Stimulated activated CD8-positive, alpha-beta memory T cell treated with anti-CD3 and anti-CD28 coated beads, Interleukin-2, amount 100 ng/mL, for 1 hour (primary cell): ENCODE results near the gene FOXP1.
"Not testable (repeated sequence)": the region's sequence is repeated elsewhere in the genome, so short reads cannot be mapped to it uniquely, and the experiment has no call there.

Source experiments
- DNase-seq, 2 donors: peaks; one replicate each; pipeline ENCODE4 v3.0.0-alpha.2; 2020; ENCODE audit warnings: low read depth in 2 of 2

The FOXP1 gene

DNA sequence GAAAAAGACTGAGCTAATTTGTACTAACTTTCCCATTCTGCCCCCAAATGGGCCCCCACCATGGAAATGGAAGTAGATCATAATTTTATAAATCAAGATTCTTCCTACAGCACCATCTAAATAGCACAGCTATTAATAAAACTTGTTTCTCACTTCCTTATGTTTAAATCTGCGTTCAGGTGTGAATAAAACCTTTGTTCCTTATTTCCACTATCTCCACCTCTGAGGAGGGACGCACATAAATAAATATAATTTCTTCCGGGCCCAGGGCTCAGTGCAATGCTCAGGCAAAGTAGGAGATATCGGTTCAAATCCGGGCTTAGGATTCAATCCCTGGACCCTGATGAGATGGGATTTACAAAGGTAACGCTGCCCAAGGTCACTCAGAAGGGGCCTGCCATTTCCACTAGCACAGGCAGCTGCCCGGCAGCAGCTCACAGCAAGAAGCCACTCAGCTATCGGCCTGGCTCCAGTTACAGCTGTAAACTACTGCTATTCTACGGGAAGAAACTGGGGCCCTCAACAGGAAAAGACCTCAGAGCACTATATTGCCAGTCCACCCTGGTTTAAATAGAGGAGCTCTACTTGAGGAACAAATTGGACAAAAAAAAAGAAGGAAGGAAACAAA is 52.5 kb downstream of the FOXP1 start:
- no peak for DNase-seq

DNA sequence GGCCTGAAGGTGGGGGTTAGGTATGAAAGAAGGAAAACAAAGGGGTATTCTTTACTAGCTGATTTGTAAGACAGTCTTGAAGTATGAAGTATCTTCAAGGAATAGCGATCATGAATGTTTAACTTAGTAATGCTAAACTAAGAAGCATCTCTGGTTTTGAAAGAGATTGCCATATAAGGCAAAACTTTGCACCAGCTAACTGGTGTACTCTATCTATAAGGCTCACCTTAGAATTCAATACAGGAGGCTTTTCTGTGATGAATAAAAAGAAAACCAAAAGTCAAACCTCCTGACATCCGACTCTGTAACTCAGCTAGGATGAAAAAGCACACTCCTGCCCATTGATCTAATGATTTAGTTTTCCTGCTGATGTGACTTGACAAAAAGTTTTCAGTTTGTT is 54.7 kb downstream of the FOXP1 start:
- DNase-seq: no peak

DNA sequence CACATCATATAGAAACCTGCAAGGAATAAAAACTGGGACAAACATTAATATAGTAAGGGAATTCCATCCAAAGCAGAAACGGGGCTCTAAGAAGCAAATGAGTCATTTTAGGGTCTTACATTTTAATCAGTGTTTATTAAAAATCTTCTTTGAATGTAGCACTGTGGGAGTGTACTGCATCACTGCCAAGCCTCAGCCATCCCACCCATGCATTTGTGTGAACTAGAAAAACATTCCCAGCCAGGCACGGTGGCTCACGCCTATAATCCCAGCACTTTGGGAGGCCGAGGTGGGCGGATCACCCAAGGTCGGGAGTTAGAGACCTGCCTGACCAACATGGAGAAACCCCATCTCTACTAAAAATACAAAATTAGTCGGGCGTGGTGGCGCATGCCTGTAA is 57.1 kb downstream of the FOXP1 start:
- not testable (repeated sequence) for DNase-seq

DNA sequence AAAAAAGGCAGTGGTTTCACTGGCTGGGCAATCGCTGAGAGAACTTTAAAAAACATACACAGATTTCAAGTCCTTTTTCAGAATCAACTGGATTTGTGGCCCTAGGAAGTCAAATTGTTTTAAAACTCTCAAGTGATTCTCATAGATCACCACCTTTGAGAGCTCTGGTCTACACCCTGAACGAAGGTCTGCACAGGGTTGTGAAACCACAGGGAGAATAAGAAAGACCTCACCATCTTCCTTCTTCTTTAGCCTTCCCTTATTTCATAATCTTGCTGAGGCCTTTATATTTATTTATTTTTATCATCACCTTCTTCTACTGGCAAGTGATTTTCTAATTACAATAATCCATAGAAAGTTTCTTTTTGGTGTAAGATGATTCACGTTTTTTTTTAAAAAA is 58.1 kb downstream of the FOXP1 start:
- no peak for DNase-seq

DNA sequence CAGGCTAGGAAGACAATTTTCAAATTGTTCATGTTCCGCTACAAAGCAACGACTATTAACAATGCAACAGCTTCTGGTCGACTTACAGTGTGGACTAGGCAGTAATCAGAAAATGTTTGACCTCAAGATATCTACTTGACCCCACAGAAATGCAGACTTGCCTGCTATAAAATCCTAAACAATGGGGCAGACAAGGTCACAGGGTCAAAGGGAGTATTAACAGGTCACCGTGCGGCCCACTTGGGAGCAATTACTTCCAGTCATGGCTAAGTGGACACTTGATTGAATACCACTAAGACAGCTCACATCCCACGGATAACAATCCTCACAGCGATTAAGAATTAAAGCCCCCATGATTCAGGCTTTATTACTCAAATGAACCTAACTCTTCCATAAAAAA is 58.9 kb downstream of the FOXP1 start:
- DNase-seq: no peak

DNA sequence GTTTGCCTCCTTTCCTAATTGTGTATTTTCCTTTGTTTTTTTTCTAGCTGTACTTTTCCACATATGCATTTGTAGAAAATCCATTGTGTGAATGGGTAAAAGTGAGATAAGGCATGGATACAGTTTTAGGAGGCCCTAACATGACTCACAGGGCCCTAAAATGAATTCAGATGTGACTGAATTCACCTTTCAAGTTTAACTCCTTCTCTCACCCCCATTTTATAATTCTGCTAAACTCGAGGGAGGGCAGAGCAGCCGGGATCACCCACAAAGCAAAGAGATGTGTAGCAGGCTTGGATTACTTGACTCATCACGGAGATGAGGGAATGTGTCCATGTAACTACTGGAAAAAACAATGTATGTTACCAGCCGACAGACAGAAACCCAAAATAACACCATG is 59.9 kb downstream of the FOXP1 start:
- no peak for DNase-seq

DNA sequence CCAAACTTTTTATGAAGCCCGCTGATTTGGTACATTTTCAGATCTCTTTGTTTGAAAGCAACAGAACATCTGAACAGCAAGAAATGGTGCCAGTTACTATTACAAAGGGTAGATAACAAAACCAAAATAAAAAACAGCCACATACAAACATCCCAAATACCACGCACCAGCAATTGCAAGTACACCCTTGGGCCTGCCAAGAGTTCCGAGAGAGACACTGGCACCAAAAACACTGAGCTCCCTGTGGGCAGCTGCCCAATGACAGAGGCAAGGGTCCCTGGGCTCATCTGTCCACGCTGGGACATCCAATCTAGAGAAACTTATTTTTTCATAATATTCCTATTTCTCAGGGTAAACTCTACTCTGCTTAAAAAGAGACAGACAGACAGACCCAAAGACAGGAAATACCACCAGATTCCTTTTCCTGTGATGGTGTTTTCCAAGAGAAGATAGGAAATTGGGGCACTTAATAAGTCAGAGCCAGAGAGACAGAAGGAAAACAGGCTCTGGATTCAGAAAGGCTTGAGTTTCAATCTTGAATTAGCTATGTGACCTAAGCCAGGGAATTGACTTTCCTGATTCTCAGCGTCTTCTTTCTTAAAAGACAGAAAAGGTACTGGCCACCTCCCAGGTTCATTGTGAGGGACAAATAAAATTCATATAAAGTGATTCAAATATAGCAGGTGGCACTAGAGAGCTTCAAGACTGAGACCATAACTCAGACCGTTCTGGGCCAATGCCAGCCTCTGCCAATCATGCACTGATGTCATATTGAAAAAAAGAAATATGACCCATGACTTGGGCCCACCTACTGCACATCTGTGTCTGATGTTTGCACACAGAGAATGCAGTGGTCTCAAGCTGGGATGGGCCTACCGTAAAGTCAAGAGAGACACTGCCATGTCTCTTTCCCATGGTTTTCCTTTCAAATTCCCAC is 61.3 kb downstream of the FOXP1 start:
- no peak for DNase-seq

DNA sequence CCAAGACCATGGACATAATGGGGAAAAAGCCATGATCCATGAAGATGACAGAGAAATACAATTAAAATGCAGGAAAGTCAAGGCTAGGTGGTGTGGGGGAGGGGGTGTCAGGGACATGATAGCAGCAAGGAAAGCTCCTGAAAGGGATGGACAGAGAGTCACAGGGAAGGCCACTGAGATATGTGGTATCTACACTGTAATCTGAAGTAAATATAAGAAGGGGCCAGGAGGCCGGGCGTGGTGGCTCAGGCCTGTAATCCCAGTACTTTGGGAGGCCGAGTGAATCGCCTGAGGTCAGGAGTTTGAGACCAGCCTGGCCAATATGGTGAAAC is 62.5 kb downstream of the FOXP1 start:
- DNase-seq: no peak

DNA sequence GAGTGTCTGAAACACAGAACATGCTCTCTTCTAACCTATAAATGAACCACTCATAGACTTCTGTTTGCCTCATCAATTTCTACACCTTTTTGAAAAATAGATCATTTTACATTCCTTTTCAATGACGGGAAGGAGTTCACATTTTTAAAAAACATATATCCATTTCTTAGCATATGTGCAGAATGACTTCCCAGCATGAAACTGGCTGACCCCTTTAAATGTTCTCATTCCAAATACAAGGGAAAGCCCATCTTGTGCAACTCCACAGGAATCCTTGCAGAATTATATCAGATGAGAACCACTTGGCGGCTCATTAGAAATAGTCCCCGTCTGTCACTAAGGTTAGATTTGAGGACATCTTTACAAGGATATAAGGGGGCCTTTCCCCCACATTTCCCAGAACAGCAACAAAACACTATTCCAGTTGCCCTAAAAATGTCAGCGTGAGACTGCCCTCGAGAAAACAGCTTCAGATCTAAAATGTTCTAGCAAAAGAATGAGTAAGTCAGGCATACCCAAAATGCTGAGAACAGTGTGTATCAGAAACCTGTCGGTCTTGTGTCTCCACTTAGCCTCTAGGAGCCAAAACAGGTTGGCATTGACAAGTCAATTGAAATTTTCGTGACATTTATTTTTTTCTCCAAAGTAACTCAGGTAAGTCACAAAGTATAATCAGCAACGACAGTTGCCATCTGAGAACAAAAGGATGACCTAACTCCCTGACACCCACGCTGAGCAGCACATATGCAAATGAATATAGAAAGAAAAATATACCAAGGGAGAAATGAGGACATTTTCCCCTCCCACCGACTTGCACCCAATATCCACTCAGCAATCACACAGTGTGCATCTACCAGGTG is 63.1 kb downstream of the FOXP1 start:
- no peak for DNase-seq

DNA sequence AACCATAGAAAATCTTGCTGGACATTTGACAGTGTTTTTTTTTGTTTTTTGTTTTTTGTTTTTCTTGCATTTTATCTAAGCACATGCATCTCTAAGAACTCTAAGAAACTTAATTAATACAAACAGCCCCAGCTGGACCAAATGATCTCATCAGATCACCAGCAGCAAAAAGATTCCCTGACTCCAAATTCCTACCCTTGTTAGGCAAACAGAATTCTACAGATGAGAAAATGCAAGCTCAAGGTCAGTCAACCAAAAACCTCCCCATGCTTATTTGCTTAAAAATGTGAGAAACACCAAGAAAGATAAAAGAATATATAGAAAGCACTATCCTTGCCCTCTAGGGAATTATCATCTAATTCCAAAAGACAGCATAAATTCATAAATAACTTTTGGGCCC is 65.4 kb downstream of the FOXP1 start:
- no peak for DNase-seq

DNA sequence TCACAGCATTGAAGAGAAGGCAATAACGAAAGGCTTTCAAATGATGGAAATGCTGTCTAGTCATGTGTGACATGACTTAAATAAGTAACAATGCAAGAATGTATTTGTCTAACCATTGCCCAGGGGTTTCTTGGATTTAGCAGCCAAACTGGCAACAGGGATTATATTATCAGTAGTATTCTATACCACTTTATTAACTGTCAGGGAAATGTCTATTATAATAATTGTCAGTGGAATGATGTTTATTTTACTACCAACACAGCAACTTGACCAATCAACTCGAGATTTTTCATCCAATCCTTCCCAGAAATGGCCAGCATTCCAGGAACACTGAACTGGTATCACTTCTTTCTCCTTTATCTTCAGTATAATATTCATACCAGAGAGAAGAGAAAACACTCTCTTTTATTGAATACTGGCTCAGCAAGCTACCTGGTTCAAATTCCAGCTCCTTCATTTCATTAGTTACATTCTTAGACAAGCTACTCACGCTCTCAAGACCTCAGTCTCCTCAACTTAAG is 66.2 kb downstream of the FOXP1 start:
- DNase-seq: no peak

DNA sequence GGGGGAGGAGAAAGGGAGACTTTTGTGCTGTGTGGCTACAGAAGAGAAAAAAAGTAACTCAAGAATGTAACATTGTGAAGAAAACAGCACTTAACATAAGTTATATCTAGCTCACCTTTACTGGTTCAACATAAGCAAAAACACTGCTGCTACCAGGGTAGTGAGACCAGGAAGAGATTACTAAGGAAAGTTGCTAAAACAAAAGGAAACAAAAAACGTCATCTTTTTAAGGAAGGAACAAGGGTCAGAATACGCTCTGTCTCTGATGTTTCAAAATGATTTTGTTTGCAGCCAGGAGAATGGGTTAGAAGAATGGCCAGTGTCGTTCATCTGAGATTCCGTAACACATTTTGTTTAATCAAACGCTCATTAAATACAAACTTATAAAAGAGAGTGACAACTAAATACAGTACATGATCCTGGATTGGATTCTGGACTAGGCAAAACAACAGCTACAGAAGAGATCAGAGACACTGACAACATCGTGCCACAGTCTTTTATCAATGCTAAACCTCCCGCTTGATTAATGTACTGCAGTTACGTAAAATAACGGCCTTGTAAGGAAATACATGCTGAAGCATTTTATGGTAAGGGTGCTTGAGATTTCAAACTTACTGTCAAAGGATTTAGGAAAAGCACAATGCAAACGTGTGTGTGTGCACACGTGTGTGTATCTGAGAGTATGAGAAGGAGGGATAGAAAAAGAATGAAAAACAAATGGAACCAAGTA is 67.7 kb downstream of the FOXP1 start:
- DNase-seq: no peak

DNA sequence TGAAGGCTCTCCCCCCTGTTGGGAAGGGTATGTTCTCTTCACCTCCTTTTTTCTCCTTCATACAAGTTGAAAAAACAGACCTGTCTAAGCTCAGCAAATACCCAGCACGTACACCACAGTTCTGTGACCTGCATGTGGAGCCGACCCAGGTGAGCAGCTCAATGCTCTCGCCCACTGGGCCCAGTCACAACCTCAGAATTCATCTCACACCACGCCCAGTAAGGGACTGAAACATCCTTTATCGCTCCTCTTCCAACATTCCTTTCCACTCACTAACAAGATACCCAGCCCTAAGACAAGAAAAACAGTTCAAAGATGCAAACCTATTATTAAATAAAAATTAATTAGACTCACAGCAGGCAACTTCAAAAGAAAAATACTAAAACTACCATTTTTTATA is 68.9 kb downstream of the FOXP1 start:
- DNase-seq: no peak

DNA sequence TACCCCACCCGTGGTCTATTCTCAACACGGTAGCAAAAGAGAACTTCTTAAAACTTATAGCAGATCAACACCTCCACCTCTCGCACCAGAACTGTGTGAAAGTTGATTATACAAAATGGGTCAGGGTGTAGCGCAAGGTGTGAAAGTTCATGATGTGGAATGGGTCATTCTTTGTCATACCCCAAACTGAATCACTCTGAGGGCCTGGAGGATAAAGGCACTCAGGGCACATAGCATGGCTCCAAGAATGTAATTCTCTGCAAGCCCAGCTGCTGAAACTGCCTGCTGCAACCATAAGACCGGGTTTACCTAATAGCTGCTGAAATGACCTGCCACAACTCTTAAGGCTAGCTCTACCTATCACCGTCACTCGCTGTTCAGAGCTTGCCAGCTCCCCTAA is 70.0 kb downstream of the FOXP1 start:
- no peak for DNase-seq

DNA sequence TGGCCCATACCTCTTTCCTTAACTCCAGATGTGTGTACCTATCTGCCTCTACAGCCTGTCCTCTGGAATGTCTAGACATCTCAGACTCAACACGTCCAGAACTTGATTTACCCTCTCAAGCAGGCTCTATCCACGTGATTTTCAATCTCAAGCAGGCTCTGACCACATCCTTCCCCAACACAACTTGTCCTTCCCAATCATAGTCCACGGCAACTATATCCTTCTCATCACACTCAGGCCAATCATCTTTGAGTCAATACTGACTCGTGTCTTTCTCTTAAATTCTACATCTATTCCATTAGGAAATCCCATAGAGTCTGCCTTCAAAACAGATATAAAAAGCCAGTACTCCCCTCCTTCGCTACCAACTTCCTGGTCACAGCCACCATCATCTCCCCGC is 70.4 kb downstream of the FOXP1 start:
- DNase-seq: no peak

DNA sequence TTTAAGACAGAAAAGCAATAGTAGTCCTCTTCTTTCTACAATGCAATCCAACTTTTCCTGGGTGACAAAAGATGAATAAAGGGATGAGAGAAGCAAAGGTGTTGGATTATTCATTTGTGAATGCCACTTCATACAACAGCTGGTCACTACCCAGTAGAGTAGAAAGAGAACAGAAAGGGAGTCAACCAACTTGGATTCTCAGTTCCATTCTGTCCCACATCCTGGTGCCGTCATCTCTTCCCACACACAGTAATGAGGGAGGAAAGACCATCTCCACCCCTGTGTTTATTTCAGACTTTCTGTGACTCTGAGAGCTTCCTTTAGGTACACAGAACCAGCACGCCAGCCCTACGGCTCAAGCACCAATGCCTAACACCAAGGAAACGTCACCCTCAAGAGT is 71.0 kb downstream of the FOXP1 start:
- DNase-seq: no peak

DNA sequence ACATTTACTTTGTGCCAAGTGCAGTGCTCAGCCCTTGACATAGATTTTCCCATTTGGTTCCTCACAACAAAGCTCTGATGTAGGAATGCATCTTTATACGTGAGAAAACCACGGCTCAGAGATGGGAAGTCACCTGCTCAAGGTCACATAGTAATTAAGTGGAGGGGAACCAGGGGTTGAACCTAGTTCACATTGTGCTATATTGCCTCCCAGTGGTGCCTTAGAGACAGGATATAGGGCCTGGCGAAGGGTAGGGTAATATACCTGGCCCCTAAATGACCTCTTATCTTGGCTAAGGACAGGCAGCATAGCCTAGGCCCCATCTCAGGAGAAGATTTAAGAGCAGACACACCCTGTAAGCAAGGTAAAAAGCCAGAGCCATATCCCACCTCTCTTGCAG is 71.5 kb downstream of the FOXP1 start:
- DNase-seq: no peak

DNA sequence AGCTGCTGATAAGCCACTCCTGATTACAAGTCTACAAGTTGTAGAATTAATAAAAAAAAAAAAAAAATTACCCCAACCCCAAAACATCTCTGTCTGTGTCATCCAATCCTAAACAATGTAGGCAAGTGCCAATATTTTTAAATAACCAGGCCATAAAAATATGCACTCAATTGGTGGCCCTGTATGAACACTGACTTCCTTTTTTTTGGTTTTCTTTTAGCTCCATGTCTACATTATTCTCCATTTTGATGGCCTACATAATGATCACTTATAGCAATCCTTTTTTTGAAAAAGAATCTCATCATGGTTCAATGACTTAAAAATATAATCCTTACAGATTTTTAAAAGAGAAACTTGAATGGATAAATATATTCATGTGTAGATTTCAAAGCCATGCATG is 72.1 kb downstream of the FOXP1 start:
- DNase-seq: no peak

DNA sequence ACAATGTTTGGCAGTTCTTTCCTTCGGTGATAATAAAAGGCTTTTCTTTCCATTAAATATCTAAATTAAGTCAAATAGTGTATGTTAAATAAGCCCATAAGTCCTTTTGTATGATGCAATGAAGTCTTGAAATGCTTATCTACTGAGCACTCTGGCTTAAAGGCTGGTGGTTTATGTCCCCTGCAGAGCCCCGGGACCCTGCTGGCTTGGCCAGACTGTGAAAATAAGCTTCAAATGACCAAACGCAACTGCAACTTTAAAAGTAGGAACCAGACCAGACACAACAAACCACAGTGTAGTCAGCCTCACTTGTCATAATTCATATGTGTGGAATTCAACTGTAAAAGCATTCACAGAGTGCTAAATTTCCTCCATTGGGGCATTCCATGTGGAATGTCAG is 72.5 kb downstream of the FOXP1 start:
- no peak for DNase-seq

DNA sequence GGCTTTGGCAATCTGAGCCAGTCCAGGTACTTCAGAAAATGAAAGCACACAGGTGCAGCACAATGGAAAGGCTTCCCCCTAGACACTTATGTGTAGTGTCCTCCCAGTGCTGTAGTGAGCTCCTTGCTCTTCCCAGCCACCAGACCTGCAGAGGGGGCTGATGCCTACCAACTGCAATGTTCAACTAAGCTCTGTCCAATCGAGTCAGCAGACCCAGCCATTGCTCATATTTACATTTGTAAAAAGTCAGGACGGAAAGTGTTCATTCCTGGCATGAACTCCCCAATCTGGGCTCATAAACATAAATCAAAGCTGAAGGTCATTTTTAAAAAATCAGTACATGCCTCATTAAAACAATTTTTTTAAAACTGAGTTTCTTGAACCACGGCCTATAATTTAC is 73.0 kb downstream of the FOXP1 start:
- DNase-seq: no peak

DNA sequence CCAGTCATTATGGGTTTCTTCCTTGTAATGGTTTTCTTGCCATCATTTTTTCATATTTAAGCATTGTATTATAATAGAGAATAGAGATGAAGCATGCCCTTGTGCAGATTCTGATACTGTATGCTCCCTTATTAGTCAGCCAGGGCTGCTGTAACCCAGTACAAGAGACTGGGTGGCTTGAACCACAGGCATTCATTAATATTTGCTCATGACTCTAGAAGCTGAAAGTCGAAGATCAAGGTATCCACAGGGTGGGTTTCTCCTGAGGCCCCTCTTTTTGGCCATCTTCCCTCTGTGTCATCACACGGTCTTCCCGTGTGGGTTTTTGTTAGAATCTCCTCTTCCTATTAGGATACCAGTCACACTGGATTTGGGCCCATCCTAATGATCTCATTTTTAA is 74.5 kb downstream of the FOXP1 start:
- no peak for DNase-seq
